K562 (cell line): ENCODE measurements around the gene NRAP. TPM values are rescaled to one million over a fixed set of nuclear protein-coding genes. Genes with fewer than 3 reads are reported as not detected.
A peak's percentile ranks its signal among the peaks of the same experiment; 100 is the strongest.

Experiments used
- ATAC-seq: fragments of 200-7000 bp; cut with Tn5 transposase; 3 replicates; pipeline ENCODE4 v1.9.1; 2020; ENCODE audit warnings: moderate library complexity
- BruUV-seq: library from RNA; stranded (reverse); fragments of 400-500 nt; replicated peaks from 2 replicates; lab custom pipeline; 2021; lab: Mats Ljungman, UMichigan
- CTCF ChIA-PET: fragments of 300-600 bp; formaldehyde crosslinking; extraction: SDS; loops from one replicate; lab custom pipeline; 2021; ENCODE audit warnings: low intra/inter-chr PET ratio; lab: Yijun Ruan, JAX
- POLR2A ChIA-PET: fragments of 300-600, 350-650 bp; sonication (Branson Sonifier 250); formaldehyde crosslinking; extraction: SDS; loops from one replicate; lab custom pipeline; 2021; ENCODE audit warnings: antibody characterized with exemption, inconsistent platforms; lab: Yijun Ruan, JAX
- DNase-seq, 4 experiments: peaks; one replicate each; pipeline versions ENCODE4 v3.0.0 to v3.0.0-alpha.2; 2011 to 2018; ENCODE audit warnings: low spot score in 3 of 4, mixed read lengths in 3 of 4; ENCODE audit errors: extremely low read depth in 1 of 4
- FAIRE-seq: peaks from 2 replicates; lab custom pipeline; 2011; peaks lifted over from hg19 to GRCh38; lab: Jason Lieb, UNC
- H2AFZ ChIP-seq: 2 replicates; pipeline ENCODE4 v1.6.0; 2011; ENCODE audit warnings: low read depth, low read length, control low read depth, inconsistent platforms
- H3K27ac ChIP-seq: fragments of 200-600 bp; 3 replicates; pipeline ENCODE4 v1.8.0; 2011; ENCODE audit warnings: low read depth, mild to moderate bottlenecking, control low read depth, inconsistent platforms, low read length, moderate library complexity, mixed read lengths; ENCODE audit errors: extremely low read depth
- H3K27me3 ChIP-seq, 2 experiments: fragments of 300-600 bp in 1 of 2; 2 replicates in 1 of 2; 3 replicates in 1 of 2; pipeline versions ENCODE4 v1.6.0 to v1.8.0; 2011; ENCODE audit warnings: inconsistent platforms in 2 of 2, low read length in 2 of 2, mild to moderate bottlenecking in 1 of 2, mixed read lengths in 1 of 2, moderate library complexity in 1 of 2; ENCODE audit not compliant: control insufficient read depth in 2 of 2, insufficient read depth in 2 of 2
- H3K36me3 ChIP-seq: fragments of 300-600 bp; 3 replicates; pipeline ENCODE4 v1.8.0; 2011; ENCODE audit warnings: mild to moderate bottlenecking, low read length, inconsistent platforms; ENCODE audit not compliant: control insufficient read depth, insufficient read depth
- H3K4me1 ChIP-seq, 2 experiments: fragments of 200-600 bp in 1 of 2; replicated peaks in 1 of 2; 2 replicates in 1 of 2; 3 replicates in 1 of 2; pipeline versions ENCODE4 v1.5.1 to v1.8.0; 2011; ENCODE audit warnings: inconsistent platforms in 2 of 2, low read length in 2 of 2, mild to moderate bottlenecking in 1 of 2, mixed read lengths in 1 of 2, moderate library complexity in 1 of 2; ENCODE audit not compliant: control insufficient read depth in 2 of 2, insufficient read depth in 2 of 2
- H3K4me2 ChIP-seq: 2 replicates; pipeline ENCODE4 v1.6.1; 2011; ENCODE audit warnings: low read length, control low read depth, inconsistent platforms, mixed read lengths; ENCODE audit not compliant: insufficient read depth
- H3K4me3 ChIP-seq: fragments of 200-600 bp; sonication (generic), shearing (Covaris generic); 2 replicates; pipeline ENCODE4 v1.5.1; 2016; ENCODE audit warnings: control low read depth, inconsistent platforms
- H3K79me2 ChIP-seq: fragments of 200-600 bp; 3 replicates; pipeline ENCODE4 v1.8.0; 2011; ENCODE audit warnings: low read length, inconsistent platforms; ENCODE audit not compliant: control insufficient read depth, insufficient read depth
- H3K9ac ChIP-seq, 2 experiments: 2 replicates each; pipeline versions ENCODE4 v1.6.0 to v1.6.1; 2011; ENCODE audit warnings: low read depth in 2 of 2, low read length in 2 of 2, control low read depth in 1 of 2, inconsistent platforms in 1 of 2, mild to moderate bottlenecking in 1 of 2, mixed read lengths in 1 of 2; ENCODE audit not compliant: insufficient read depth in 1 of 2
- H3K9me1 ChIP-seq: one replicate; pipeline ENCODE4 v1.6.0; 2011; ENCODE audit warnings: inconsistent platforms, mild to moderate bottlenecking, low read length, moderate library complexity; ENCODE audit not compliant: control insufficient read depth, insufficient read depth
- H3K9me3 ChIP-seq: replicated peaks from 2 replicates; pipeline ENCODE4 v1.5.1; 2011; ENCODE audit warnings: low read depth, low read length, inconsistent platforms; ENCODE audit not compliant: control insufficient read depth, insufficient read depth
- H4K20me1 ChIP-seq: replicated peaks from 2 replicates; pipeline ENCODE4 v1.6.1; 2011; ENCODE audit warnings: low read length, inconsistent platforms, mixed read lengths; ENCODE audit not compliant: control insufficient read depth, insufficient read depth
- FOSL1 ChIP-seq: fragments of 200-800 bp; sonication (Bioruptor generic); conservative IDR thresholded peaks from 2 replicates; pipeline ENCODE4 v1.6.1; 2016; ENCODE audit warnings: missing genetic modification characterization, missing compliant biosample characterization
- NBN ChIP-seq: fragments of 450-650 bp; IDR thresholded peaks from 2 replicates; pipeline ENCODE4 v1.6.1; 2016; ENCODE audit warnings: low read depth, mild to moderate bottlenecking
- SMARCB1 ChIP-seq: IDR thresholded peaks from 2 replicates; pipeline ENCODE4 v1.6.1; 2011; ENCODE audit warnings: improper control_type of control experiment, low read depth; ENCODE audit not compliant: insufficient read length
- SMC3 ChIP-seq: conservative IDR thresholded peaks from 2 replicates; pipeline ENCODE4 v1.6.1; 2011; ENCODE audit warnings: low read depth, low read length, improper control_type of control experiment; ENCODE audit not compliant: insufficient read depth
- ZBTB11 ChIP-seq, 3 experiments: fragments of 200-800 bp in 1 of 3; fragments of 250-450 bp in 1 of 3; fragments of 450-650 bp in 1 of 3; sonication (Bioruptor Pico) in 1 of 3; sonication (Bioruptor generic) in 1 of 3; formaldehyde crosslinking in 1 of 3; IDR thresholded peaks; 2 replicates each; pipeline versions ENCODE4 v1.6.1 to v1.8.0; 2016 to 2022; ENCODE audit warnings: mild to moderate bottlenecking in 2 of 3, missing genetic modification characterization in 2 of 3, missing compliant biosample characterization in 1 of 3, moderate library complexity in 1 of 3
- WGBS: fragments of 100-300 bp; shearing (Covaris generic); methylation state at CpG from one replicate; pipeline ENCODE4 v1.1.6; 2016; ENCODE audit warnings: low coverage, mixed read lengths; ENCODE audit not compliant: insufficient coverage; ENCODE audit errors: missing lambda C conversion rate; 5-methylcytosine and 5-hydroxymethylcytosine counted together
- in situ Hi-C: fragments of 300-500 bp; cut with MboI; formaldehyde crosslinking; loops from 4 replicates; pipeline ENCODE4 v1.15.0; 2018; ENCODE audit warnings: inconsistent platforms, mixed read lengths
- intact Hi-C: fragments of 100-400 bp; cut with micrococcal nuclease; formaldehyde crosslinking; loops from 2 replicates; pipeline ENCODE4 v1.14.2; 2022
- polyA plus RNA-seq, 8 experiments: library from polyadenylated mRNA; depleted of rRNA in 4 of 8; stranded (reverse) in 5 of 8; unstranded in 3 of 8; fragments of >200 nt; fragmentation: Nextera tagmentation in 2 of 8; fragmentation: Illumina TruSeq in 1 of 8; extraction: Ambion mirVana in 2 of 8; extraction: Trizol in 1 of 8; gene quantifications; 2 replicates each; pipeline versions ENCODE4 v1.2.1 to v1.2.3, GENCODE V29; 2011 to 2014; ENCODE audit warnings: inconsistent platforms in 1 of 8, missing spikeins in 1 of 8
- total RNA-seq, 7 experiments: library from RNA; depleted of rRNA in 6 of 7; stranded (reverse); fragments of >200 nt in 6 of 7; fragmentation: Illumina TruSeq in 2 of 7; extraction: Trizol in 2 of 7; gene quantifications; 2 replicates each; pipeline versions ENCODE4 v1.2.1 to v1.2.3, GENCODE V29; 2011 to 2021; ENCODE audit warnings: low replicate concordance in 1 of 7

The NRAP gene
- total and polyA plus RNA-seq, 9 of the 15 experiments (the other 6 are each of a cell fraction or from before 2014, with no cell fraction given) = not detected

DNA sequence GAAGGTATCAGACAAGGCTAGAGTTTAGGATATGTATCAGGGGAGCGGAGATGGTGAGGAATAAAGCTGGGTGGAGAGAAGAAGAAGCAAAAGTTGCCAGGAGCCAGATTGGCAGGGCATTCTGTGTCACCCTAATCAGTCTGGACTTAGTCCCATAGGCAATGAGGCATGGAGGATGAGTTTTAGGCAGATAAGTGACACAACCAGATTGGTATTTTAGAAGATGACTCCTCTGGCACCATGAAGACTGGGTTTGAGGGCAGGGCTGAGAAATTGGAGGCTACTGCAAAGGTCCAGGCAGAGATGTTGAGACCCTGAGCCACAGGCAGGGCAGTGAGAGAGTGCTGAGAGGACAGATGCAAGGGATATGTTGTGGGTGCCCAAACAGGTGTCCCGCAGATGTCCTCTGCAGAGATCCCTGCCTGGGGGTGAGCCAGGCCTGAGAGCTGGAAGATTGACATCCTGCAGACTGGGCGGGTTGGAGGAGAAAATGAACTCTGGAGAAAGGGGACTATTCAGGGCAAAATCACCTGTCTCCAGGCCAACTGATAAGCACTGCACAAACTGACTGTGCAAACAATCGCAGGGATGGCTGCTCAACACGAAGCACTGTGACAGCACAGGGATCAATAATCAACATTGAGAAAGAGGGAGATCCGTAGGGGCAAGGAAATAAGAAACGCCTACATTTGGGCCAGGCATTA lies 122.8 kb downstream of the NRAP start (continued):
- TF ChIP-seq ZBTB11 (CRISPR knock-in tag; IDR thresholded peaks at IDR 0.05) = no peak
- TF ChIP-seq SMC3 = no peak

DNA sequence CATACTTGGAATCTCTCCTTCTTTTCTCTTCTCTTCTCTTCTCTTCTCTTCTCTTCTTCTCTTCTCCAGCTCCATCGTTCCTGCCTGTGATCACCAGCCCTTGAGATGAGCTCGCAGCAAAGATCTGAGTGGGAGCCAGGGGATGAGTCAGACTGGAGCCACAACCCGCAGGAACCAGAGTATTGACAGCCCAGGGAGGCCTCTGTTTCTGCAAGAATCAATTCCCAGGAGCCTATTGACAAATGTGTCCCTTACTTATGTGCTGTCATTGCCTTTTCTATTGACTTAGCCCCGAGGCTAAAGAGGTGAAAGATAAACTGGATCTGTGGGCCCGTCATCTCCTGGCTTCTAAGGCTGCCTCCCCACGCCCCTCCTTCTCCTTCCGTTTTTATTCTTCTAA lies 124.1 kb downstream of the NRAP start:
- H3K9ac ChIP-seq = no peak overlapping the region
- 0% methylated on average over 3 of the region's 7 CpGs for WGBS
- no peaks in the 10 kb centered on the region for H3K9me1 ChIP-seq
- TF ChIP-seq SMARCB1 = no peak
- no peak for TF ChIP-seq NBN
- TF ChIP-seq FOSL1 (tag) = 0 out of 2 replicates have a peak, but pooled peaks have one; percentile 21
- intact Hi-C loops = no loop called here
- no peak for FAIRE-seq
- H4K20me1 ChIP-seq = no peaks in the 10 kb centered on the region
- no peaks in the 10 kb centered on the region for H3K36me3 ChIP-seq
- no peaks in the 10 kb centered on the region for H3K4me1 ChIP-seq
- H3K79me2 ChIP-seq = no peaks in the 10 kb centered on the region
- no peak for DNase-seq
- no peak overlapping the region for H2AFZ ChIP-seq
- in situ Hi-C loops = no loop called here
- H3K27ac ChIP-seq = no peak overlapping the region
- CTCF ChIA-PET = no interaction called here
- POLR2A ChIA-PET = no interaction called here
- no peaks in the 10 kb centered on the region for H3K9me3 ChIP-seq
- ATAC-seq = no peak
- no peak overlapping the region for H3K4me2 ChIP-seq
- no TSS peak for BruUV-seq
- no peak overlapping the region for H3K4me3 ChIP-seq
- H3K27me3 ChIP-seq = peaks cover 0 to 6% of the 10 kb centered on the region in 2 experiments; a peak in 2 of 5 replicates

Other genes starting within 250 kb of the NRAP start
- not detected in 2 replicates for gene HABP2, start 111.0 kb downstream of the NRAP start, total RNA-seq (2014; rRNA removed)
- not detected in 2 replicates for gene HABP2, start 111.0 kb downstream of the NRAP start, total RNA-seq (2014; rRNA removed; fragmentation: Illumina TruSeq; extraction: Trizol)
- not detected in 2 replicates for gene HABP2, start 111.0 kb downstream of the NRAP start, total RNA-seq (2015; rRNA removed; fragmentation: Illumina TruSeq; extraction: Trizol)
- gene HABP2, start 111.0 kb downstream of the NRAP start, total RNA-seq (2021) = 0.07 and 0.09 TPM in 2 replicates
- not detected in 2 replicates for gene HABP2, start 111.0 kb downstream of the NRAP start, polyA plus RNA-seq (2011; rRNA removed)
- gene HABP2, start 111.0 kb downstream of the NRAP start, polyA plus RNA-seq (2014; fragmentation: Illumina TruSeq; extraction: Trizol) = not detected in 2 replicates
- gene HABP2, start 111.0 kb downstream of the NRAP start, polyA plus RNA-seq (2014; fragmentation: Nextera tagmentation; extraction: Ambion mirVana) = not detected
- 0.05 TPM in 1 of 2 replicates, not detected in the other for gene HABP2, start 111.0 kb downstream of the NRAP start, polyA plus RNA-seq (2014; rRNA removed)
- gene CASP7, start 15.9 kb upstream of the NRAP start, total RNA-seq (2014; rRNA removed) = 8.7 and 12.3 TPM in 2 replicates
- 13.8 and 16.3 TPM in 2 replicates for gene CASP7, start 15.9 kb upstream of the NRAP start, total RNA-seq (2014; rRNA removed; fragmentation: Illumina TruSeq; extraction: Trizol)
- gene CASP7, start 15.9 kb upstream of the NRAP start, total RNA-seq (2015; rRNA removed; fragmentation: Illumina TruSeq; extraction: Trizol) = 21.5 and 23.3 TPM in 2 replicates
- 9.0 and 9.2 TPM in 2 replicates for gene CASP7, start 15.9 kb upstream of the NRAP start, total RNA-seq (2021)
- gene CASP7, start 15.9 kb upstream of the NRAP start, polyA plus RNA-seq (2011; rRNA removed) = 1.4 and 2.2 TPM in 2 replicates
- 11.2 and 11.8 TPM in 2 replicates for gene CASP7, start 15.9 kb upstream of the NRAP start, polyA plus RNA-seq (2014; fragmentation: Illumina TruSeq; extraction: Trizol)
- gene CASP7, start 15.9 kb upstream of the NRAP start, polyA plus RNA-seq (2014; fragmentation: Nextera tagmentation; extraction: Ambion mirVana) = 10 to 100 TPM in 1 of 2 experiments, 1 to 10 TPM in 1; 8.1 to 13.8 TPM
- 8.9 TPM in 2 replicates for gene CASP7, start 15.9 kb upstream of the NRAP start, polyA plus RNA-seq (2014; rRNA removed)
- gene PLEKHS1, start 87.6 kb upstream of the NRAP start, total RNA-seq (2014; rRNA removed) = not detected in 2 replicates
- not detected in 2 replicates for gene PLEKHS1, start 87.6 kb upstream of the NRAP start, total RNA-seq (2014; rRNA removed; fragmentation: Illumina TruSeq; extraction: Trizol)
- not detected in 2 replicates for gene PLEKHS1, start 87.6 kb upstream of the NRAP start, total RNA-seq (2015; rRNA removed; fragmentation: Illumina TruSeq; extraction: Trizol)
- not detected in 2 replicates for gene PLEKHS1, start 87.6 kb upstream of the NRAP start, total RNA-seq (2021)
- not detected in 2 replicates for gene PLEKHS1, start 87.6 kb upstream of the NRAP start, polyA plus RNA-seq (2011; rRNA removed)
- not detected in 2 replicates for gene PLEKHS1, start 87.6 kb upstream of the NRAP start, polyA plus RNA-seq (2014; fragmentation: Illumina TruSeq; extraction: Trizol)
- gene PLEKHS1, start 87.6 kb upstream of the NRAP start, polyA plus RNA-seq (2014; fragmentation: Nextera tagmentation; extraction: Ambion mirVana) = not detected
- gene PLEKHS1, start 87.6 kb upstream of the NRAP start, polyA plus RNA-seq (2014; rRNA removed) = not detected in 2 replicates
- gene DCLRE1A, start 190.0 kb upstream of the NRAP start, total RNA-seq (2014; rRNA removed) = 10.9 and 11.9 TPM in 2 replicates
- gene DCLRE1A, start 190.0 kb upstream of the NRAP start, total RNA-seq (2014; rRNA removed; fragmentation: Illumina TruSeq; extraction: Trizol) = 24.1 and 26.7 TPM in 2 replicates
- 17.9 and 20.2 TPM in 2 replicates for gene DCLRE1A, start 190.0 kb upstream of the NRAP start, total RNA-seq (2015; rRNA removed; fragmentation: Illumina TruSeq; extraction: Trizol)
- 13.0 and 13.8 TPM in 2 replicates for gene DCLRE1A, start 190.0 kb upstream of the NRAP start, total RNA-seq (2021)
- gene DCLRE1A, start 190.0 kb upstream of the NRAP start, polyA plus RNA-seq (2011; rRNA removed) = 21.5 and 25.5 TPM in 2 replicates
- gene DCLRE1A, start 190.0 kb upstream of the NRAP start, polyA plus RNA-seq (2014; fragmentation: Illumina TruSeq; extraction: Trizol) = 16.4 and 20.1 TPM in 2 replicates
- 10 to 100 TPM in 1 of 2 experiments, 1 to 10 TPM in 1; 8.5 to 15.5 TPM for gene DCLRE1A, start 190.0 kb upstream of the NRAP start, polyA plus RNA-seq (2014; fragmentation: Nextera tagmentation; extraction: Ambion mirVana)
- gene DCLRE1A, start 190.0 kb upstream of the NRAP start, polyA plus RNA-seq (2014; rRNA removed) = 12.7 and 13.3 TPM in 2 replicates
- 10.3 and 11.2 TPM in 2 replicates for gene NHLRC2, start 190.6 kb upstream of the NRAP start, total RNA-seq (2014; rRNA removed)
- 10.8 and 11.4 TPM in 2 replicates for gene NHLRC2, start 190.6 kb upstream of the NRAP start, total RNA-seq (2014; rRNA removed; fragmentation: Illumina TruSeq; extraction: Trizol)
- 9.8 and 10.6 TPM in 2 replicates for gene NHLRC2, start 190.6 kb upstream of the NRAP start, total RNA-seq (2015; rRNA removed; fragmentation: Illumina TruSeq; extraction: Trizol)
- gene NHLRC2, start 190.6 kb upstream of the NRAP start, total RNA-seq (2021) = 22.4 and 23.1 TPM in 2 replicates
- 9.7 and 10.3 TPM in 2 replicates for gene NHLRC2, start 190.6 kb upstream of the NRAP start, polyA plus RNA-seq (2011; rRNA removed)
- 6.0 and 6.4 TPM in 2 replicates for gene NHLRC2, start 190.6 kb upstream of the NRAP start, polyA plus RNA-seq (2014; fragmentation: Illumina TruSeq; extraction: Trizol)
- gene NHLRC2, start 190.6 kb upstream of the NRAP start, polyA plus RNA-seq (2014; fragmentation: Nextera tagmentation; extraction: Ambion mirVana) = 1 to 10 TPM; 1.5 to 2.2 TPM
- gene NHLRC2, start 190.6 kb upstream of the NRAP start, polyA plus RNA-seq (2014; rRNA removed) = 4.9 and 5.3 TPM in 2 replicates